Neuronal stem cell (in vitro differentiated cells): ENCODE measurements around the gene CLDN6.

Source experiments
- DNase-seq: peaks from one replicate; pipeline ENCODE4 v3.0.0-alpha.2; 2013; ENCODE audit warnings: low spot score
- H2AFZ ChIP-seq: one replicate; pipeline ENCODE4 v1.6.1; 2013; ENCODE audit warnings: mild to moderate bottlenecking, low read length, inconsistent platforms
- H2AK5ac ChIP-seq: 2 replicates; pipeline ENCODE4 v1.6.1; 2013; ENCODE audit warnings: low read depth, mild to moderate bottlenecking, inconsistent platforms, low read length, moderate library complexity, mixed read lengths
- H2BK120ac ChIP-seq: 2 replicates; pipeline ENCODE4 v1.6.1; 2013; ENCODE audit warnings: low read depth, mild to moderate bottlenecking, inconsistent platforms, low read length, moderate library complexity, mixed read lengths
- H2BK12ac ChIP-seq: one replicate; pipeline ENCODE4 v1.6.1; 2013; ENCODE audit warnings: low read length, inconsistent platforms
- H2BK15ac ChIP-seq: 2 replicates; pipeline ENCODE4 v1.6.1; 2013; ENCODE audit warnings: mild to moderate bottlenecking, low read length, inconsistent platforms, mixed read lengths
- H2BK5ac ChIP-seq: one replicate; pipeline ENCODE4 v1.6.1; 2013; ENCODE audit warnings: inconsistent platforms, mild to moderate bottlenecking, low read length, moderate library complexity
- H3K14ac ChIP-seq: one replicate; pipeline ENCODE4 v1.6.1; 2013; ENCODE audit warnings: low read length, inconsistent platforms
- H3K18ac ChIP-seq: 2 replicates; pipeline ENCODE4 v1.6.1; 2013; ENCODE audit warnings: low read length, inconsistent platforms
- H3K23ac ChIP-seq: 2 replicates; pipeline ENCODE4 v1.6.1; 2013; ENCODE audit warnings: low read depth, mild to moderate bottlenecking, mixed read lengths, low read length, inconsistent platforms; ENCODE audit not compliant: poor library complexity
- H3K27ac ChIP-seq: replicated peaks from 3 replicates; pipeline ENCODE4 v1.5.1; 2013; ENCODE audit warnings: low read length, inconsistent platforms
- H3K27me3 ChIP-seq, 3 experiments: 2 replicates each; pipeline ENCODE4 v1.6.1; 2013; ENCODE audit warnings: low read length in 3 of 3, mild to moderate bottlenecking in 2 of 3, inconsistent platforms in 1 of 3, low read depth in 1 of 3, mixed read lengths in 1 of 3, moderate library complexity in 1 of 3; ENCODE audit not compliant: control insufficient read depth in 3 of 3, insufficient read depth in 3 of 3
- H3K36me3 ChIP-seq, 2 donors: replicated peaks in 1 of 2; 2 replicates each; pipeline ENCODE4 v1.6.1; 2013; ENCODE audit warnings: low read length in 2 of 2; ENCODE audit not compliant: control insufficient read depth in 2 of 2, insufficient read depth in 2 of 2
- H3K4ac ChIP-seq: 2 replicates; pipeline ENCODE4 v1.6.1; 2013; ENCODE audit warnings: inconsistent platforms, mild to moderate bottlenecking, low read length, moderate library complexity
- H3K4me1 ChIP-seq, 2 donors: 1 replicate in 1 of 2; 2 replicates in 1 of 2; pipeline ENCODE4 v1.6.1; 2013; ENCODE audit warnings: low read length in 2 of 2, low read depth in 1 of 2; ENCODE audit not compliant: control insufficient read depth in 2 of 2, insufficient read depth in 1 of 2
- H3K4me2 ChIP-seq: one replicate; pipeline ENCODE4 v1.6.1; 2013; ENCODE audit warnings: mild to moderate bottlenecking, low read length, inconsistent platforms; ENCODE audit not compliant: insufficient read depth, poor library complexity, severe bottlenecking
- H3K4me3 ChIP-seq, 2 donors: 2 replicates each; pipeline ENCODE4 v1.5.1; 2013; ENCODE audit warnings: low read length in 2 of 2, mild to moderate bottlenecking in 2 of 2, inconsistent platforms in 1 of 2, moderate library complexity in 1 of 2
- H3K79me1 ChIP-seq: one replicate; pipeline ENCODE4 v1.6.1; 2013; ENCODE audit warnings: low read depth, mild to moderate bottlenecking, inconsistent platforms, low read length, moderate library complexity
- H3K9ac ChIP-seq: one replicate; pipeline ENCODE4 v1.6.1; 2013; ENCODE audit warnings: mild to moderate bottlenecking, low read depth, low read length, inconsistent platforms; ENCODE audit not compliant: poor library complexity
- H3K9me3 ChIP-seq, 2 donors: replicated peaks in 1 of 2; 2 replicates each; pipeline versions ENCODE3 to v1.6.1; 2013; ENCODE audit warnings: low read length in 2 of 2, mild to moderate bottlenecking in 2 of 2, inconsistent platforms in 1 of 2, low read depth in 1 of 2, mixed read lengths in 1 of 2, moderate library complexity in 1 of 2; ENCODE audit not compliant: control insufficient read depth in 2 of 2, insufficient read depth in 1 of 2
- H4K8ac ChIP-seq: one replicate; pipeline ENCODE4 v1.6.1; 2013; ENCODE audit warnings: low read depth, mild to moderate bottlenecking, inconsistent platforms, low read length, moderate library complexity
- H4K91ac ChIP-seq: one replicate; pipeline ENCODE4 v1.6.1; 2013; ENCODE audit warnings: low read length, low read depth, mild to moderate bottlenecking, inconsistent platforms; ENCODE audit not compliant: poor library complexity
- WGBS, 2 donors: extraction: QIAGEN DNeasy Blood & Tissue Kit; methylation state at CpG; one replicate each; pipeline ENCODE4 v1.1.7; 2013; ENCODE audit warnings: missing lambda C conversion rate in 2 of 2, mixed read lengths in 1 of 2; ENCODE audit not compliant: insufficient read length in 2 of 2, insufficient replicate concordance in 1 of 2; ENCODE audit errors: extremely low coverage in 2 of 2; 5-methylcytosine and 5-hydroxymethylcytosine counted together

Gene CLDN6

DNA sequence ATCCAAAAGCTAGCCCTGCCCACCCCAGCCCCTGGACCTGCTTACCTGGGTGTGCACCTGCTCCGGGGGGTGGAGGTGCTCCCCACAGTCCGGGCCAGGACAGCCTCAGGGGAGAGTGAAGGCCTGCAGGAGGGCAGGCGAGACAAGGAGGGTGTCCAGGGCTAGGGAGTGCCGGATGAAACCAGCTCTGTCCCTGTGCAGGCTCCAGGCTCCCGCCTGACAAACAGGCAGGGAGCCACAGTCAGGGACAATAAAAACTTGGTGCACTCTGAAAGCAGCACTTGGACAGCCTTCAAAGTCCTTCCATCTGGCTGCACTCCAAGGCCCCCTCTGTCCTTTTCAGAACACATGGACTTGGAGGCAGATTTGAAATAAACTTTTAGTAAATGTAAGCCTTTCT is 44.9 kb downstream of the CLDN6 start:
- H3K4me1 ChIP-seq, result peaks cover 10 to 13% of the 10 kb centered on the region in 2 donors
- no CpG with 5 or more reads among the region's 5 CpGs for WGBS, 2 donors
- no peak overlapping the region for H2AFZ ChIP-seq

DNA sequence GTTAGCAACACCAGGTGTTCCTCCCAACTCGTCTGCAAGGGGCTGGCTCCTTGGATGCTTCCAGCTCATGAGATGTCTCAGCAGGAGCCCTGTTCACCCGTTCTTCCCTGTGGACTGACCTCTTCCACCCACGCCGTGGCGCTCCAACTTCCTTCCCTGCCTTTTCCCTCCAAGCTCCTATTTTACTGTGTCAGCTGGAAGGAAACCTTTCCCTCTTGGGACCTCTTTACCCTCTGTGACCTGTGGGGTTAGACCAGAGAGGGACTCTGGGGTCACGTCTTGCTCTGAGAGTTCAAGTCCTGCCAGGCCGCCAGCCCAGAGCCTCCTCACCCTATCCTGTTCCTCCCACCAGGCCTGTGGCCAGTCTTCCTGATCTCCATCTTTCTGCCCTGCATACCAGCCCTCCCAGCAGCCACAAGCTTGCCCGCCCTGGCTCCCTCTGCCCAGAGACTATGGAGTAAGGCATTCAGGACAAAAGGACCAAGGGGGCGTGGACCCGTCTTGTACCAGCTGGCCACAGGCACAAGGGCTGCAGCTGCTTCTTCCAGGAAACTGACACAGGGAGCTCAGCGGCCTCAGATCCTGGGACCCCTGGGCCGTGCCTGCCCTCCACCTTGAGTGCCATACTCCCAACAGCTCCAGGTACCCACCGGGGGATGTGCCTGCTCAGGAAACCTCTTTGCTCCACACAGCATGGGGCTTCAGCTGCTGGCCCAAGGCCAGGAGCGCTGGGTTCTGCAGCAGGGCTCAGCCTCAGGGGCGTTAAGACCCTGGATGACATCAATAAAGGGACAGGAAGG is 45.8 kb downstream of the CLDN6 start:
- Histone ChIP-seq H3K4ac (no peak overlapping the region), H3K27me3 (peaks cover 0 to 10% (median 0%) of the 10 kb centered on the region in 3 experiments), H3K23ac (peak overlapping the region; percentile 93), H2AFZ (no peak overlapping the region), H3K36me3 (peaks cover 32 to 64% of the 10 kb centered on the region in 2 donors), H3K18ac (no peak overlapping the region), H2BK12ac (no peak overlapping the region), H3K9me3 (no peaks in the 10 kb centered on the region), H3K4me3 (no peak overlapping the region), H3K9ac (no peak overlapping the region), H2BK5ac (no peak overlapping the region), H2BK15ac (no peak overlapping the region), H4K8ac (no peak overlapping the region), H2AK5ac (no peak overlapping the region), H3K4me2 (no peak overlapping the region), H2BK120ac (no peak overlapping the region), H3K27ac (no peak overlapping the region), H3K79me1 (peaks cover 14% of the 10 kb centered on the region), H3K14ac (no peak overlapping the region), H4K91ac (no peak overlapping the region), H3K4me1 (peaks cover 10 to 13% of the 10 kb centered on the region in 2 donors)
- DNase-seq, result no peak
- no CpG with 5 or more reads among the region's 15 CpGs for WGBS, 2 donors

More for the DNA sequence above, 44.9 kb downstream of the CLDN6 start:
- peak overlapping the region; percentile 13 for H3K23ac ChIP-seq
- no peak overlapping the region for H2AK5ac ChIP-seq
- no peak overlapping the region for H4K91ac ChIP-seq
- H3K36me3 ChIP-seq, result peaks cover 32 to 74% of the 10 kb centered on the region in 2 donors
- H3K27me3 ChIP-seq, result peaks cover 0 to 4% (median 0%) of the 10 kb centered on the region in 3 experiments
- H2BK120ac ChIP-seq, result no peak overlapping the region
- H3K14ac ChIP-seq, result no peak overlapping the region
- H2BK5ac ChIP-seq, result no peak overlapping the region
- H3K4me3 ChIP-seq, result no peak overlapping the region
- H3K4me2 ChIP-seq, result no peak overlapping the region
- H3K9ac ChIP-seq, result no peak overlapping the region
- DNase-seq, result no peak
- H3K79me1 ChIP-seq, result peaks cover 15% of the 10 kb centered on the region
- H3K4ac ChIP-seq, result no peak overlapping the region
- no peaks in the 10 kb centered on the region for H3K9me3 ChIP-seq
- no peak overlapping the region for H3K27ac ChIP-seq
- H2BK15ac ChIP-seq, result no peak overlapping the region
- H4K8ac ChIP-seq, result no peak overlapping the region
- H2BK12ac ChIP-seq, result no peak overlapping the region
- no peak overlapping the region for H3K18ac ChIP-seq

DNA sequence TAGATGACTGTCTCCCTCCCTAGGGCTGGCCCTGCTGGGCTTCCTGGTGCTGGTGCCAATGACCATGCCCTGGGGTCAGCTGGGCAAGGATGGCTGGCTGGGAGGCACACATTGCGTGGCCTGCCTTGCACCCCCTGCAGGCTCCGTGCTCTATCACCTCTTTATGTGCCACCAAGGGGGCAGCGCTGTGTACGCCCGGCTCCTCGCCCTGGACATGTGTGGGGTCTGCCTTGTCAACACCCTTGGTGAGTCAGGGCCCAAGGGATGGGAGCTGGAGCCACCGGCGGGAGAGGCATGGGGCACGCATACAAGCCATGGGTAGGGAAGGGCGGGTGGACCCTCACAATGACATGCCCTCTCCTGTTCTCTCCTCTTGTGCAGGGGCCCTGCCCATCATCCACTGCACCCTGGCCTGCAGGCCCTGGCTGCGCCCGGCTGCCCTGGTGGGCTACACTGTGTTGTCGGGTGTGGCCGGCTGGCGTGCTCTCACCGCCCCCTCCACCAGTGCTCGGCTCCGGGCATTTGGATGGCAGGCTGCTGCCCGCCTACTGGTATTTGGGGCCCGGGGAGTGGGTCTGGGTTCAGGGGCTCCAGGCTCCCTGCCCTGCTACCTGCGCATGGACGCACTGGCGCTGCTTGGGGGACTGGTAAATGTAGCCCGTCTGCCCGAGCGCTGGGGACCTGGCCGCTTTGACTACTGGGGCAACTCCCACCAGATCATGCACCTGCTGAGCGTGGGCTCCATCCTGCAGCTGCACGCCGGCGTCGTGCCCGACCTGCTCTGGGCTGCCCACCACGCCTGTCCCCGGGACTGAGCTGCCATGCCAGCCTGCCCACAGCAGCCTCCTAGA is 46.6 kb downstream of the CLDN6 start:
- Histone ChIP-seq H4K8ac (no peak overlapping the region), H2BK5ac (no peak overlapping the region), H2AK5ac (no peak overlapping the region), H4K91ac (no peak overlapping the region), H3K18ac (no peak overlapping the region), H3K9me3 (no peaks in the 10 kb centered on the region), H2BK12ac (no peak overlapping the region), H3K4me1 (peaks cover 10 to 13% of the 10 kb centered on the region in 2 donors), H3K27me3 (peaks cover 0 to 12% (median 0%) of the 10 kb centered on the region in 3 experiments), H3K14ac (peak overlapping the region; percentile 1), H3K23ac (peak overlapping the region; percentile 94), H2AFZ (no peak overlapping the region), H3K27ac (no peak overlapping the region), H3K4ac (no peak overlapping the region), H3K79me1 (peaks cover 14% of the 10 kb centered on the region), H2BK120ac (no peak overlapping the region), H3K4me2 (no peak overlapping the region), H2BK15ac (no peak overlapping the region), H3K4me3 (peak overlapping the region in 1 of 2 donors; percentile 52), H3K9ac (peak overlapping the region; percentile 38), H3K36me3 (peaks cover 32 to 56% of the 10 kb centered on the region in 2 donors)
- no peak for DNase-seq
- no CpG with 5 or more reads among the region's 35 CpGs for WGBS, 2 donors

DNA sequence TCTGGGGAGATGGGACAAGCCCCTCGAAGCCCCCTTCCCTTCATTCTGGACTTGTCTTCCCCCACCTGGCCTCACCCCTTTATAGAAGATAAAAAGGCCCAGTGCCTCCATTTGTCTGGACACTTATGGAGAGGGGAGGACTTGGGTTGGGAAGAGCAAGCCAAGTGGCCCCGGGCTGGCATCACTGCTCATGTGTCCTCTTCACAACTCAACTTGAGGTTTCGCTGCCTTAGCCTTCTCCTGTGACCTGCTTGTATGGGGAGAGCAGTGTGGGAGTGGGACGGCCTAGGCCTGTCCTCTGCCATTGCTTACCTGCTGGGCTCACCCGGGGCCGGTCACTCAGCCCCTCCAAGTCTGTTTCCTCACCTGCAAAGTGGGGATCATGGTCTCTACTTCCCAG is 47.4 kb downstream of the CLDN6 start:
- Histone ChIP-seq H3K79me1 (peaks cover 14% of the 10 kb centered on the region), H2AK5ac (no peak overlapping the region), H3K4ac (no peak overlapping the region), H3K36me3 (peaks cover 27 to 48% of the 10 kb centered on the region in 2 donors), H2BK12ac (no peak overlapping the region), H3K4me1 (peaks cover 10 to 13% of the 10 kb centered on the region in 2 donors), H3K9ac (peak overlapping the region; percentile 38), H3K27me3 (peaks cover 0 to 19% (median 0%) of the 10 kb centered on the region in 3 experiments), H3K4me3 (peak overlapping the region; percentile 52 to 95), H2BK15ac (no peak overlapping the region), H2BK5ac (no peak overlapping the region), H3K14ac (no peak overlapping the region), H2AFZ (no peak overlapping the region), H3K18ac (peak overlapping the region; percentile 72), H3K4me2 (peak overlapping the region; percentile 96), H4K91ac (no peak overlapping the region), H2BK120ac (no peak overlapping the region), H4K8ac (no peak overlapping the region), H3K9me3 (no peaks in the 10 kb centered on the region), H3K27ac (no peak overlapping the region), H3K23ac (no peak overlapping the region)
- no CpG with 5 or more reads among the region's 6 CpGs for WGBS, 2 donors
- DNase-seq, result no peak
